ENCODE results near the gene MAN2A2. TPM values are rescaled to one million over a fixed set of nuclear protein-coding genes. Genes with fewer than 3 reads are reported as not detected.
A peak's percentile ranks its signal among the peaks of the same experiment; 100 is the strongest.

MAN2A2 gene
- total RNA-seq, 1 donor from 2014 or later = 18.5 TPM

- Histone ChIP-seq H2AFZ (ENCODE audit: low read depth, low read length) (no peak overlapping the region), H3K36me3 (ENCODE audit: insufficient read depth, low read length) (peaks cover 3% of the 10 kb centered on the region)
Observed at GRCh38 chr15:90915808-90916440, 12.8 kb downstream of the MAN2A2 start.

GRCh38 chr15:90916461-90916860, 13.4 kb downstream of the MAN2A2 start:
- H3K9me3 ChIP-seq (ENCODE audit: insufficient read depth, low read depth, low read length) = no peaks in the 10 kb centered on the region
- H3K27ac ChIP-seq (ENCODE audit: low read depth, low read length) = no peak overlapping the region
- H3K27me3 ChIP-seq (ENCODE audit: insufficient read depth, low read length) = no peaks in the 10 kb centered on the region
- no peak overlapping the region for H3K9ac ChIP-seq (ENCODE audit: low read length)
- Mint-ChIP-seq H3K36me3 (ENCODE audit: low read depth, unreplicated experiment) (peaks cover 25% of the 10 kb centered on the region), H3K4me1 (ENCODE audit: low read depth, unreplicated experiment) (peaks cover 17% of the 10 kb centered on the region), H3K4me3 (ENCODE audit: unreplicated experiment) (no peak overlapping the region), H3K27me3 (ENCODE audit: low read depth, unreplicated experiment) (peaks cover 2% of the 10 kb centered on the region), H3K9me3 (ENCODE audit: unreplicated experiment) (no peaks in the 10 kb centered on the region), H3K27ac (ENCODE audit: unreplicated experiment) (peak overlapping the region; percentile 59)
- TF ChIP-seq CTCF (IDR thresholded peaks at IDR 0.05; ENCODE audit: insufficient read depth, low read depth, low read length) = no peak
- TF ChIP-seq EZH2 (IDR thresholded peaks at IDR 0.05; ENCODE audit: insufficient read depth, low read length) = no peak
- H3K4me2 ChIP-seq (ENCODE audit: low read length) = no peak overlapping the region
- no peaks in the 10 kb centered on the region for H4K20me1 ChIP-seq (ENCODE audit: insufficient read depth, low read length)
- peaks cover 7% of the 10 kb centered on the region for H3K4me1 ChIP-seq (ENCODE audit: insufficient read depth, low read length)
- DNase-seq (ENCODE audit: low read depth) (no peak), FAIRE-seq (no peak)
- H3K79me2 ChIP-seq (ENCODE audit: insufficient read depth, low read length) = no peaks in the 10 kb centered on the region
- H3K36me3 ChIP-seq (ENCODE audit: insufficient read depth, low read length) = peaks cover 3% of the 10 kb centered on the region
- no peak overlapping the region for H3K4me3 ChIP-seq (ENCODE audit: insufficient read depth, low read depth, low read length)
- H2AFZ ChIP-seq (ENCODE audit: low read depth, low read length) = no peak overlapping the region

More at GRCh38 chr15:90915808-90916440, 12.8 kb downstream of the MAN2A2 start:
- TF ChIP-seq CTCF (IDR thresholded peaks at IDR 0.05; ENCODE audit: insufficient read depth, low read depth, low read length) = no peak
- no peak for TF ChIP-seq EZH2 (IDR thresholded peaks at IDR 0.05; ENCODE audit: insufficient read depth, low read length)
- Histone ChIP-seq H3K27ac (ENCODE audit: low read depth, low read length) (no peak overlapping the region), H3K79me2 (ENCODE audit: insufficient read depth, low read length) (no peaks in the 10 kb centered on the region), H3K4me2 (ENCODE audit: low read length) (no peak overlapping the region), H3K9me3 (ENCODE audit: insufficient read depth, low read depth, low read length) (no peaks in the 10 kb centered on the region), H4K20me1 (ENCODE audit: insufficient read depth, low read length) (no peaks in the 10 kb centered on the region), H3K4me3 (ENCODE audit: insufficient read depth, low read depth, low read length) (no peak overlapping the region), H3K9ac (ENCODE audit: low read length) (no peak overlapping the region), H3K4me1 (ENCODE audit: insufficient read depth, low read length) (peaks cover 7% of the 10 kb centered on the region), H3K27me3 (ENCODE audit: insufficient read depth, low read length) (no peaks in the 10 kb centered on the region)
- DNase-seq (ENCODE audit: low read depth) = no peak
- peak overlapping the region; percentile 60 for H3K4me3 Mint-ChIP-seq (ENCODE audit: unreplicated experiment)
- H3K27ac Mint-ChIP-seq (ENCODE audit: unreplicated experiment) = peak overlapping the region; percentile 89
- H3K4me1 Mint-ChIP-seq (ENCODE audit: low read depth, unreplicated experiment) = peaks cover 17% of the 10 kb centered on the region
- no peaks in the 10 kb centered on the region for H3K9me3 Mint-ChIP-seq (ENCODE audit: unreplicated experiment)
- H3K27me3 Mint-ChIP-seq (ENCODE audit: low read depth, unreplicated experiment) = peaks cover 2% of the 10 kb centered on the region
- peaks cover 22% of the 10 kb centered on the region for H3K36me3 Mint-ChIP-seq (ENCODE audit: low read depth, unreplicated experiment)
- no peak for FAIRE-seq

GRCh38 chr15:90917569-90917968, 14.5 kb downstream of the MAN2A2 start:
- Histone ChIP-seq H3K79me2 (ENCODE audit: insufficient read depth, low read length) (no peaks in the 10 kb centered on the region), H3K4me1 (ENCODE audit: insufficient read depth, low read length) (peaks cover 7% of the 10 kb centered on the region), H3K4me3 (ENCODE audit: insufficient read depth, low read depth, low read length) (no peak overlapping the region), H3K4me2 (ENCODE audit: low read length) (no peak overlapping the region), H3K36me3 (ENCODE audit: insufficient read depth, low read length) (peaks cover 3% of the 10 kb centered on the region), H2AFZ (ENCODE audit: low read depth, low read length) (no peak overlapping the region), H4K20me1 (ENCODE audit: insufficient read depth, low read length) (no peaks in the 10 kb centered on the region), H3K9me3 (ENCODE audit: insufficient read depth, low read depth, low read length) (no peaks in the 10 kb centered on the region), H3K27me3 (ENCODE audit: insufficient read depth, low read length) (no peaks in the 10 kb centered on the region), H3K9ac (ENCODE audit: low read length) (no peak overlapping the region), H3K27ac (ENCODE audit: low read depth, low read length) (no peak overlapping the region)
- Mint-ChIP-seq H3K27ac (ENCODE audit: unreplicated experiment) (no peak overlapping the region), H3K9me3 (ENCODE audit: unreplicated experiment) (no peaks in the 10 kb centered on the region), H3K36me3 (ENCODE audit: low read depth, unreplicated experiment) (peaks cover 28% of the 10 kb centered on the region), H3K4me1 (ENCODE audit: low read depth, unreplicated experiment) (peaks cover 17% of the 10 kb centered on the region), H3K4me3 (ENCODE audit: unreplicated experiment) (no peak overlapping the region), H3K27me3 (ENCODE audit: low read depth, unreplicated experiment) (peaks cover 2% of the 10 kb centered on the region)
- TF ChIP-seq EZH2 (IDR thresholded peaks at IDR 0.05; ENCODE audit: insufficient read depth, low read length) = no peak
- no peak for TF ChIP-seq CTCF (IDR thresholded peaks at IDR 0.05; ENCODE audit: insufficient read depth, low read depth, low read length)
- DNase-seq (ENCODE audit: low read depth) (no peak), FAIRE-seq (no peak)
